NCI-H1694 treated with DMSO at 0.1 percent for 48 hours (cell line): ENCODE results near the gene CHST11.

Experiments
- DNase-seq: peaks from one replicate; lab custom pipeline; 2025; lab: John Stamatoyannopoulos, UW

CHST11 gene

GRCh38 chr12:104631867-104632266 lies 175.1 kb downstream of the CHST11 start:
- no peak for DNase-seq

GRCh38 chr12:104632724-104633201 lies 176.0 kb downstream of the CHST11 start:
- no peak for DNase-seq

- no peak for DNase-seq
Observed at GRCh38 chr12:104634044-104634443, 177.3 kb downstream of the CHST11 start.

GRCh38 chr12:104634852-104635251 lies 178.1 kb downstream of the CHST11 start:
- no peak for DNase-seq

GRCh38 chr12:104635607-104636343 lies 179.0 kb downstream of the CHST11 start:
- no peak for DNase-seq

GRCh38 chr12:104636496-104636895 lies 179.7 kb downstream of the CHST11 start:
- no peak for DNase-seq

- DNase-seq: no peak
Observed at GRCh38 chr12:104637604-104638003, 180.9 kb downstream of the CHST11 start.

GRCh38 chr12:104638218-104638850 lies 181.6 kb downstream of the CHST11 start:
- no peak for DNase-seq

GRCh38 chr12:104638851-104639240 lies 182.1 kb downstream of the CHST11 start:
- no peak for DNase-seq

- no peak for DNase-seq
Observed at GRCh38 chr12:104640956-104641355, 184.2 kb downstream of the CHST11 start.

GRCh38 chr12:104641862-104642261 lies 185.1 kb downstream of the CHST11 start:
- DNase-seq: no peak

- DNase-seq: no peak
Observed at GRCh38 chr12:104643093-104643818, 186.5 kb downstream of the CHST11 start.

GRCh38 chr12:104643819-104644669 lies 187.3 kb downstream of the CHST11 start:
- DNase-seq: no peak

- no peak for DNase-seq
Observed at GRCh38 chr12:104648756-104649155, 192.0 kb downstream of the CHST11 start.

GRCh38 chr12:104649217-104649824 lies 192.6 kb downstream of the CHST11 start:
- DNase-seq: no peak

- DNase-seq: no peak
Observed at GRCh38 chr12:104649921-104650320, 193.2 kb downstream of the CHST11 start.

- no peak for DNase-seq
Observed at GRCh38 chr12:104650541-104650940, 193.8 kb downstream of the CHST11 start.

GRCh38 chr12:104651811-104652210 lies 195.1 kb downstream of the CHST11 start:
- DNase-seq: no peak

GRCh38 chr12:104652358-104652757 lies 195.6 kb downstream of the CHST11 start:
- DNase-seq: no peak

- DNase-seq: no peak
Observed at GRCh38 chr12:104652910-104653309, 196.2 kb downstream of the CHST11 start.
